ENCODE data around the gene PCDH17.

DNA sequence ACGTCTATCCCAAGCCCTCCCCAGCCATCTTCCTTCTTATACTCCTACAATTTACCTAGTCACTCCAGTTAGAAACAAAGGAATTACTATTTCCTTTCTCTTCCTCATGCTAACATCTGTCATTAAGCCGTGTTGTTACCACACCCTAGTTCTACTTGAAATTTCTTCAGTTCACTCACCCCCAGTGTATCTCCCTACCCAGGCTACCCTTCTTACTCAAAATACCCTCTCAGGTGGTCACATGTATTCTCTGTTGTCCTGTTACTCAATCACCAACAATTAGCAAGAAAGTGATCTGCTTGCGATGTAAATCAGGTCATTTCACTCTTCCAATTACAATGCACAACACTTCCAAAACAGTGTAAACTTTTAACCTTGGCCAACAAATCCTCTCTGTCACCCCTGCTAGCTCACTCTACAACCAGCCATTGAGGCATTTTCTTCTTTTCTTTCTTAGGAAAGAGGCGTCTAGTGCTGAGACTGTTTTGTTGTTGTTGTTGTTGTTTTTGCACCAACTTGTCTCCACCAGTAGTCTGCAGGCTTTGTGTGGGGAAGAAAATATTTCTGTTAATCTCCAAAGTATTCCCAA is 50.7 kb downstream of the PCDH17 start:
- TF ChIP-seq, protein P1, sequence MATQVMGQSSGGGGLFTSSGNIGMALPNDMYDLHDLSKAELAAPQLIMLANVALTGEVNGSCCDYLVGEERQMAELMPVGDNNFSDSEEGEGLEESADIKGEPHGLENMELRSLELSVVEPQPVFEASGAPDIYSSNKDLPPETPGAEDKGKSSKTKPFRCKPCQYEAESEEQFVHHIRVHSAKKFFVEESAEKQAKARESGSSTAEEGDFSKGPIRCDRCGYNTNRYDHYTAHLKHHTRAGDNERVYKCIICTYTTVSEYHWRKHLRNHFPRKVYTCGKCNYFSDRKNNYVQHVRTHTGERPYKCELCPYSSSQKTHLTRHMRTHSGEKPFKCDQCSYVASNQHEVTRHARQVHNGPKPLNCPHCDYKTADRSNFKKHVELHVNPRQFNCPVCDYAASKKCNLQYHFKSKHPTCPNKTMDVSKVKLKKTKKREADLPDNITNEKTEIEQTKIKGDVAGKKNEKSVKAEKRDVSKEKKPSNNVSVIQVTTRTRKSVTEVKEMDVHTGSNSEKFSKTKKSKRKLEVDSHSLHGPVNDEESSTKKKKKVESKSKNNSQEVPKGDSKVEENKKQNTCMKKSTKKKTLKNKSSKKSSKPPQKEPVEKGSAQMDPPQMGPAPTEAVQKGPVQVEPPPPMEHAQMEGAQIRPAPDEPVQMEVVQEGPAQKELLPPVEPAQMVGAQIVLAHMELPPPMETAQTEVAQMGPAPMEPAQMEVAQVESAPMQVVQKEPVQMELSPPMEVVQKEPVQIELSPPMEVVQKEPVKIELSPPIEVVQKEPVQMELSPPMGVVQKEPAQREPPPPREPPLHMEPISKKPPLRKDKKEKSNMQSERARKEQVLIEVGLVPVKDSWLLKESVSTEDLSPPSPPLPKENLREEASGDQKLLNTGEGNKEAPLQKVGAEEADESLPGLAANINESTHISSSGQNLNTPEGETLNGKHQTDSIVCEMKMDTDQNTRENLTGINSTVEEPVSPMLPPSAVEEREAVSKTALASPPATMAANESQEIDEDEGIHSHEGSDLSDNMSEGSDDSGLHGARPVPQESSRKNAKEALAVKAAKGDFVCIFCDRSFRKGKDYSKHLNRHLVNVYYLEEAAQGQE (IDR thresholded peaks at IDR 0.05; ENCODE audit: low read depth): no peak
- no peak for TF ChIP-seq TEAD4 (IDR thresholded peaks at IDR 0.05)
- no peak for TF ChIP-seq CREB1 (IDR thresholded peaks at IDR 0.05; ENCODE audit: low read depth)
